NCI-H2081 (cell line): ENCODE results near the gene ALOX5.

Experiments
- DNase-seq, 2 experiments: peaks; one replicate each; lab custom pipeline; 2025; lab: John Stamatoyannopoulos, UW

ALOX5 gene

GRCh38 chr10:45424668-45425404 lies 50.8 kb downstream of the ALOX5 start:
- DNase-seq: no peak

DNA sequence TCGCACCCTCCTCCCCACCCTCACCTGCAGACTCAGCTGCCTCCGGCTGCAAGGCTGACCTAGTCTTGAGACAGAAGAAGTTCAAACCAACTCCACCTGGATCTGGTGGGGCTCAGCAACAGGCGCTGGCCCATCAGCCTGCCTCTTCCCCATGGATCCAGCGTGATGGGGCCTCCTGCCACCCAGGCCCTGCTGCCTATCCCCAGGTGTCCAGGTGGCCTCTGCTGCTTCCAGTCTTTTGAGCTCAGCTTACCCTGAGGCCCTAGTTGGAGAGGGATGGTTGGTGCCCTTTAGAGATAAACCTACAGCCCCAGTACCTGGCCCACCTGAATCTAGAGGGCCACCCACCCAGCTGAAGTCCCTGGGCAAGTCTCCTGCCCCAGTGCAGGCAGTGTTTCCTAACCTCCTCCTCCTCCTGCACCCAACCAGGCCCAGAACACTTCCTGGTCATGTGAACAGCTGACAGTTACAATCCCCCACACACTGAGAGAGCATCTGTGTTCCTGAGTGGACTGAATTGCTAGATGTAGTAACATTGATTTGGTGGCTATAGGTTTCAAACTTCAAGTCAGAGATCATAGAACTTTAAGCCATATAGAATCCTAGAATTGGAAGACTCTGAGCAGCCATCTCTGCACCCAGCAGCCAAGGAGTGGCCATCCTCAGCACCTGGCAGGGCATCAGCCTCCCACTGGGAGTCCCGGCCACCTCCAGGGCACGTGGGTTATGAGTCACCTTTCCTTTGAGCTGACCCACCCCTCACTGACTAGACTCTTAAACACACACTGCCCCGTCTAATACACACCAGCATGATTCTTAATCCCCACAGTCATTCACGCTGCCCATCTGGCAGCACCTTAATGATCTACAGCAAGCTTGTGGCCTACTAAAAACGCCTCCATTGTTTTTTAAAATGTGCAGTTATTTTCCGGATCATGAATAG lies 51.9 kb downstream of the ALOX5 start:
- DNase-seq: no peak

- no peak for DNase-seq
Measured at GRCh38 chr10:45427262-45427969, 53.4 kb downstream of the ALOX5 start.

DNA sequence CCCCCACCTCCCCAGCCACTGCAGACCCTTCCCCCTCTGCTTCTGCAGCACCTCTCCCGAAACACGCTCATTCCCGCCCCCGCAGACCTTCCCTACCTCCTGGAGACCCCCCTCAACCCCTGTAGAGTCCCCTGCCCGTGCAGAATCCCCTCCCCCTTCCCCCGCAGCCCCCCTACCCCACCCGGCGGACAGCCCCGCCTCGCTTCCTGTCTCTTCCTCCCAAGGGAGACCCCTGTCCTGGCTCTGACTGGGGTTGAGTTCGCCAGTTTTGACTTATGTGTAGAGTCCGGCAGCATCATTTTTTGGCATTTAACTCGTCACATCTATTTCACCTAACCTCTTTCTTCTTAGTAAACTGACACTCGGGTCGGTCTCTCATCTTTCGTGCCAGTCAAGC lies 54.0 kb downstream of the ALOX5 start:
- no peak for DNase-seq

- DNase-seq: no peak
Measured at GRCh38 chr10:45428611-45429510, 54.8 kb downstream of the ALOX5 start.

- no peak for DNase-seq
Measured at GRCh38 chr10:45429790-45430189, 55.8 kb downstream of the ALOX5 start.

DNA sequence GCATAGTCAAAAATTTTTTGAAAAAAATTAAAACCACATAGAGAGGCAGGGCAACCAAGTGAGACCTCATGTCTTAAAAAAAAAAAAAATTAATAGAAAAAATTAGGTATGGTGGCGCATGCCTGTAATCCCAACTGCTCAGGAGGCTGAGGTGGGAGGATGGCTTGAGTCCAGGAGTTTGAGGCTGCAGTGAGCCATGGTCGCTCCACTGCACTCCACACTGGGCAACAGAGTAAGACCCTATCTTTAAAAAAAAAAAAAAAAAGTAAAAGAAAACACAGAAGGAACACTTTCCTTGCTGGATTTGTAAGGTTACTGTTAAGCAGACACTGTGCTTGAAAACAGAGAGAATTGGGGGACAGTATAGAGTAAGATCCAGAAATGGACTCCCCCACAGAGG lies 58.1 kb downstream of the ALOX5 start:
- no peak for DNase-seq

DNA sequence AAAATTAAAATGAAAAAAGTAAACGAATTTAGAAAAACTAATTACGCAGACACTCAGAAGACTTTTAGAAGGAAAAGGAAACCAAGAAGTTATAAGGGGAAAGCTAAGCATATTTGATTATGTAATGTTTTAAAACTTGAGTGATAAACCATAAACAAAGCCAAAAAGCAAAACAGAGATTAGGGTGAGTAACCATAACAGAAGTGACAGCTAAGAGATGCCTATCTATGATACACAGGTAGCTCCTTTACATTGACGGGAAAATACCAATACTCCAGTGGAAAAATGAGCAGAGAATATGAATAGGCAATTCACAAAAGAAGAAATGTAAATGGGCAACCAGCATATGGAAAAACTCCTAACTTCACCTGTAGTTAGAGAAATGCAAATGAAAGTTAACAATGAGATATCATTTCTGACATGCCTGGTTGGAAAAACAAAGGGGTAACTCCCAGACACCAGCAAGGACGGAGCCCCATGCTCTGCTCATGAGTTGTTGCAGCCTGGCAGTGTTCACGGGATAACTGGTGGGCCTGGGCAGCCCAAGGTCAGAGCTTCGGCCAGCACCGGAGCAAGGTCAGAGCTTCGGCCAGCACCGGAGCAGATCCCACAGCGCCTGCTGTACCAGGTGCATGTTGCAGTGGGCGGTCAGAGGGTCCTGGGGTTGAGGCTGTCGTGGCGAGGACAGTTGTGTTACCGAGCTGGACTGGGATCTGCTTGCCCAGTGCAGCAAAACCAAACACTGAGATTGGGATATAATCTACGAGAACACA lies 58.9 kb downstream of the ALOX5 start:
- no peak for DNase-seq

DNA sequence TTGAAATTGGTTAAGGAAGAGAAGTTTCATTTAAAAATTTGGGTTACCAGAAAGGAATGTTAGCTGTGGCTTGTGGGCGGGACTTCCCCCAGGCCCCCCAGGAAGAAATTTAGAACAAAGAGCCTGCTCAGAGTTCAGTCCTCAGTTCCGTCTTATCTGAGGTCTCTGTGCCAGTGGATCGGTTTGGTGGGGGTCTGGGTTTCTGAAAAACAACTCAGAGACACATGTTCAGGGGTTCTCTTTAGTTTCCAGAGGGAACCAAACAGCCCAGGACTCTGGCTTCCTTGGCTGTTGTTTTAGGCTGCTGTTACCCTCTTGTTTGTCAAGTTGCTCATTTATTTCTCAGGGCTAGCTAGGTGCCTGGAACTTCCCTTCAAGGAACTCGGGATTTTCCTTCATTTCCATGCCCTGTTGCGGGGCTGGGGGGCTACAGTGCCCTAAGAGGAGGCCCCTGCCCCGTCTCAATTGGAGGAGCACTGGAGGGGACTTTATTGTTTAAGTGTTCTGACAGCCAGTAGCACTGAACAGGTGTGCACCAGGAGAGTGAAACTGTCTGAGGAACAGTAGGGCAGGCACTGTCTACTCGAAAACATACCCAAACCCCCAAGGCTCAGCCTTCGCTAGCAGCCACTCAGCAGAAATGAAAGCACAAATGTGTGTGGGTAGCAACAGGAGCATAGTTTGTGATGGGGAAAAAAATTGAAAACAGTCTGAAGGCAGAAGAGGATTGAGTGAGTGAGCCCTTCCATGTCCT lies 59.9 kb downstream of the ALOX5 start:
- no peak for DNase-seq

GRCh38 chr10:45437587-45438465 lies 63.8 kb downstream of the ALOX5 start:
- no peak for DNase-seq

GRCh38 chr10:45438466-45439090 lies 64.6 kb downstream of the ALOX5 start:
- no peak for DNase-seq

DNA sequence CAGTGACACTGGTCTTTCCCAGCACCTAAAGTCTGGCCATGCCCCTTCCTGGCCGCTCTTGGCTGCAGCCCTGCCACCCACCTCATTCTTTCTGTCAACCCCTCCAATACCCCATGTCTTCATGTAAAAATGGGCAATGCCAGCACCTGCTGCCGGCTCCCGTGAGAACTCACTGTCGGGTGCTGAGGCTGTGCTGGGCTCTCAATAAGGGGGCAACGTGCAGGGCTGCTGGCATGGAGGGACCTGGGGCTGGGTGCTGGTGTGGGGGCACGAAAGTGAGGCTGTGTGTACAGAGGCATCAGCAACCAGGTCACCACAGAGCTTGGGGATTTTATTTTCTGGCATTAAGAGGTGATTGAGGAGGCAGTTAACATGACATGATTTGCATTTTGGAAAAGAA lies 65.3 kb downstream of the ALOX5 start:
- no peak for DNase-seq

- no peak for DNase-seq
Measured at GRCh38 chr10:45439873-45440272, 65.9 kb downstream of the ALOX5 start.

- DNase-seq: no peak
Measured at GRCh38 chr10:45440511-45441062, 66.6 kb downstream of the ALOX5 start.

- DNase-seq: no peak
Measured at GRCh38 chr10:45441239-45442190, 67.5 kb downstream of the ALOX5 start.

DNA sequence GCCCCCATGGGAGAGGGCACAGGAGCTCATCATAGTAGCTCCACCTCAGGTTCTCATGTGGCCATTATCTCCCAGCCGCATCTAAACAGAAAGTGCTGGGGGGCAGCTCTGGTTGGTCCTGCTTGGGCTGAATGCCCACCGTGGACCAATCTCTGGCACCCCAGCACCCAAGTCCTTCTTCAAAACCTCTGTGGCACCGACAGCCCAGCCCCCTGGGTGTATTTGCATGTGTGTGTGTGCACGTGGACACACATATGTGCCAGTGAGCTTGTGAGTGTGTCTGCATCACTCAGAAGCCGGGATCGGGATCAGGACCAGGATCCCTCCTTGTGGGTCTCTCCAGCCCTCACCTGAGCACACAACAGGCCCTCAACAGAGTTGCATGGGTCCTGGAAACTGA lies 68.2 kb downstream of the ALOX5 start:
- no peak for DNase-seq

DNA sequence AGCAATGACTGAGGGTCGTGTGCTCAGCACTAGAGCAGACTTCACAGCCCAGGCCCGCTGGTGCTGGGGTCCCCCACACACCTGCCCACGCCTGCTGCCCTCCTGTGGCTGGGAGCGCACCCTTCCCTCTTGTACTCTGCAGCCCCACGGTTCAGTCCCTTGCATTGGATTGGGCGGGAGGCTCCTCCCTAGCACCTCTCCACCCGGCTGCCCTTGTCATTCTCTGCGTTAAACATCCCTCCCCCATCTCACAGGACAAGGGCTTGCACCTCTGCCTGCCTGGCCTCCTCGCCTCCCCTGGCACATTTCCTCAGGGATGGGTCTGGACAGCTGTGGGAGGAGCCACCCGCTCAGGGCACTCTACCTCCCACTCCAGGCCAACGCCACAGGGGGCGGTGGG lies 68.6 kb downstream of the ALOX5 start:
- DNase-seq: no peak
